ENCODE data around the gene ZNF644.

The ZNF644 gene

DNA sequence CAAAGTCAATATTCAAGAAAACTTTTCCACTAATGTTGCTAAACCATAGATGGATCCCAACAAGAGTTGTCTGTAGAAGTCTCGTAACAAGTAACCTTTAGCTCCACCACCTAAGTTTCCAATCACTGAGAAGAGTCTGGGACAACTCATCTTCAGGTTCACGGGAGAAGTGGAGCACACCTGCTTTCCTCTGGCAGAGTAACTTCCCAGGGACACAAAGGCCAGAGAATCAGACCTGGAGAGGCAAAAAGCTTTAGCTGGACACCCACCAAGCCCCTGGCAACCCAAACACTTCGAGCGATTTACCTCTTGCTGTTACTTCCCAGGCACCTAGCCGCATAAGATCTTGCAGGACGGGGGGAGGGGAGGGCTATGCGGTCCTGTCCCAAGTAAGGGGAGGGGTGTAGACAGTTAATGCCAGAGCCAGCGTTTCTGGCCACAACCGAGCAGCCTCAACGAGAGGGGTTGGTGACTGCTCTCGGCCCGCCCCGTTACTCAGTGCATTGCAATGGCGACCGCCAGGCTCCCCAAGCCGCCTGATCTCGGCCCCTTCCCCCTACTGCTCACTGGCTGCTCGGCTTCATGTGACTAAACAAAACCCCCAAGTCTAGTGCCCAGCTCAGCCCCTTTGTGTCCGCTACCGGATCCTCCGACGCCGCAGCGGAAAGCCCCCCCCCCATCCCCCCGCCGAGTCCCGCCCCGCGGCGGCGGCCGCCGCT, 709 bp downstream of the ZNF644 start:
- peak; percentile 59 to 75 (median 67) for DNase-seq

DNA sequence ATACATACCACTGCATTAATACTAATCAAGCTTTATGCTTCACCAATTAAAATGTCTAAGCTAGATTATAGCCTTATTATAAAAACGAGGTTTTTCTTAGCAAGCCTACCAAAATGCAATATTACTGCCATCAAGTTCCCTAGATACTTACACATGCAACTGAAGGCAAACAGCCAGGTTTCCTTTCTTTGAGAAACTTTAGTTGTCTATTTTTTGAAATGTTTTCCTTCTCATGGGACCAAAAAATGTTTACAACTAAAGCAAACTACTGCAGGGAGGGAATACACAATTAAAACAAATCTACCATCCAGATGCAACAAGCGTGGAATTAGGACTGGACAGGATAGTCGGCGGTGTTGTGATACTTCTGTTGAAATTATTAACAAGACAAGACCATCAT, 1.3 kb downstream of the ZNF644 start:
- DNase-seq, result no peak

DNA sequence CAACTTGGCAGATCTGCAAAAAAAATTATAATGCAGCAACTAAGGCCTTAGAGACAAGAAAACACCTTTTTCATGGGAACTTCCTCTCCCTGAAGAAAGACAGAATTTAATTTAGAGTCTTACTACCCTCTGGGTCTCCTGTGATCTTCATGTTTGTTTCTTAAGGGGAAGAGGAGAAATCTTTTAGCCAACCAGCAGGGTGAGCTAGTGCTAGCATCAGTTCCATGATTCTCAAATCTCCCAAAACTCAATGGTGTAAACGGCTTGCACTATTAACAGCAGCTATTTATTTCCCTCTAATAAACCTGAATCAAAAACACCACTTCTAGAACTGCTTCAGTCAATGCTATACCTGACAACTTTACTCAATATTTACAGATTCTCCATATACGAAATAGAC, 3.8 kb downstream of the ZNF644 start:
- DNase-seq, result no peak

DNA sequence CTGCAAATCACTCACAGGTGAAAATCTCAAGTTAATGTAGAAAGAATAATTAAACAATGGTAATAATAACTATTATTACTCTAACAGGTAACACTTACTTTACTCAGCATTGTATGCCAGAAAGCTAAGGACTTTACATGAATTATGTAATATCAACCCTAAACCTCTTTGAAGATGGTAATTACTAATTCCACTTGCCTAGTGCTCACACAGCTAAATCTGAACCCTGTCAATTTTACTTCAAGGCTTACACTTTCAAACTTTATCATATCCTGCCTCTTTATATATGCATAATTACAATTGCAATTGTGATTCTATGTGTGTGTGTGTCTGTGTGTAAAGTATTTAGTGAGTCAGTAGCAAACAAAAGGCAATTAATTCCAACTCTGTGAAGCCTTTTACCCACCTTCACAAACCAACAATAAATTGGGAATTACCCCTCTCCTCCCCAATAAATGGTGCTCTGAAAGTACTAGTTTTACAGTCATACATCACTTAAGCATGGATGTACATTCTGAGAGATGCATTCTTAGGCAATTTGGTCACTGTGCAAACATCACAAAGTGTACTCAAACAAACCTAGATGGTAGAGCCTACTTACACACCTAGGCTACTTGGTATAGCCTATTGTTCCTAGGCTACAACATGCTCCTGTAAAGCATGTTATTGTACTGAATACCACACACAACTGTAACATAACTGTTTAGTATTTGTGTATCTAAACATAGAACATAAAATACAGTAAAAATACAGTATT, 5.9 kb downstream of the ZNF644 start:
- no peak for DNase-seq

DNA sequence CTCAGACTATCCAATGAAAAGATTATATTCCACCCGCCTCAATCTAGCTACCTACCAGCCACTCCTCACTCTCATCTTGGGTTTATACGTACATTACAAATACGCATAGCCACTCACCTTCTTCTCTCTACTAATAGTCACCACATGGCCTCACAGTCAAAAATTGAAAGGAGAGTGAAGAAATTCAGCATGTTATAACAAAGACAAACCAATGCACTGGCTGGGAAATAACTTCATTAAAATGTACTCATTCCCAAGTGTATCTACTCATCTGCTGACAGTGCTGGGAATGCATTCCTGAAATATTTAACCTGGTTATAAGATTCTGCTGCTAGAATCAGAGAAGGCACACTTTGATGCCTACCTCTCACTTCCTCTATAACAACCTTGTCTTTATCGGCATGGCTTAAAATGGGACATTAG, 6.5 kb downstream of the ZNF644 start:
- DNase-seq, result no peak

DNA sequence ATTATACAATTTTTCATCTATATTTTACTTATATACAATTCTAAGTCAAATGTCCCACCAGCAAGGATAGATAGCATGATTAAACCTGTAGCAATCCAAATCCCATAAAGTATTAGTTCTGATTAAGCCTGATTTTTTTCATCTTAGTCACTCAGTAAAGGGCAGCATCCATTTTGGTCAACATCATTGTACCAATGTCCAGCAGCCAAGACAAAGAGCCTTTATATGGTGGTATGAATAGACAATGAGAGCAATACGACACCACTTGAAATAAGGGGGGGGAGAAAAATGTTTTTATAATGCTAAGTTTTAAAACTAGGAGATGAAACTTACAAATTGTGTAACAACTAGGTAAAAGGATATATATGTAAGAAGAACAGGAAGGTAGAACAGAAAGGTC, 7.4 kb downstream of the ZNF644 start:
- no peak for DNase-seq

DNA sequence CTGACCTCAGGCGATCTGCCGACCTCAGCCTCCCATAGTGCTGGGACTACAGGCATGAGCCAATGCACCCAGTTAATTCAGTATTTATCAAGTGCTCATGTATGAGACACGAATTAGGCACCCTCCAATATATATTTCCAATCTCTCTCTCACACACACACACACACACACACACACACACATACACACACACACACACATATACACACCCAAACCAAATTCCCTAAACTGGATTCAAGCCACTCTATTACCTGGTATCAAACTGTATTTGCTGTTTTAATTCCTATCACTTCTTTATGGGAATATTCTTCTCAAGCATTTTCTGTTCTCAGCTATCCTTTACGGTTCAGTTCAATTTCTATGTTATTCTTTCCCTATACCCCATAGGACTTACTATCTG, 8.5 kb downstream of the ZNF644 start:
- DNase-seq, result no peak

DNA sequence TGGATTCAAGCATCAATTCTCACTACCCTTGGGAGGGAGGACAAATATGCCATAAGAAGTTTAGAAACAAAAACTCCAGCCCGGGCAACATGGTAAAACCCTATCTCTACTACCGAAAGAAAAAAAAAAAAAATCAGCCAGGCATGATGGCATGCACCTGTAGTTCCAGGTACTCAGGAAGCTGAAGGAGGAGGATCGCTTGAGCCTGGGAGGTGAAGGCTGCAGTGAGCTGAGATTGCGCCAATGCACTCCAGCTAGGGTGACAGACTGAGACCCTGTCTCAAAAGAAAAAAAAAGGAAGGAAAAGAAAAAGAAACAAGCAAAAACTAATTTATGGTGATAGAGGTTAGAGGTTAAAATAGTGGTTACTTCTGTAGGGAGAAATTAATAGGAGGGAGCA, 9.6 kb downstream of the ZNF644 start:
- no peak for DNase-seq

DNA sequence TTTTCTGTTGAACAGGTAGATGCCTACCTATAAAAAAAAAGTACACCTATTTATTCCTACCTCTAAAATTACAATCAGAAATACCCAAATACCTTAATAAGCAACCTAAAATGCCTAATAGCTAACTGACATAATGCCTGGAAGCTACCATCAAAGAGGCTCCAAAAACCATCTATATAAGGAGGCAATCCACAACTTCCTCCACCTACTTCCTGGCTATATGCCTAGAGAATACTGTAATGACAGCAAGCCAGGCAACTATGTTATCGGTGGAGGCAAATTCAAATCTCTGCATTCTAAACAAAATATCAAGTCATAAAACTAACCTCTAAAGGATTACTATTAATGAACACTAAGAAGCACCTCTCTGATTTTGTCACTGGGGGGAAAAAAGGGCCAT, 10.1 kb downstream of the ZNF644 start:
- DNase-seq, result no peak

DNA sequence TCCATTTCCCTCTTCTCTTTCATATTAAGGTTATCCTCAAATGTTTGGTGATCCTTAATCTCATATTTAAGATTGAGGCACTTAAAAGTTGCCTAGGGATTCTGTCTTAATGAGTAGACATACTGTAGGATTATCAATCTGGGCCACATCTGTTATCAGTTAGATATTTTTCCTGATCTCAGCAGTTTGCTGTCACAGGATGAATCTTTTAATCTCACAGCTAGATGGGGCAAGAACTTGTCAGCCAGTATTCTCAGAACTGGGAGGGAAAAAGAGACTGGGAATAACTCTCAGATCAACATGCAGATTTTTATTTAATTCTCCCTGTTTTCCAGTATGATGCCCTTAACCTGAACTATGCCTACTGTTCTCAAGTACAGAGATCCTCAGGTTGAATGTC, 14.0 kb downstream of the ZNF644 start:
- DNase-seq, result no peak

DNA sequence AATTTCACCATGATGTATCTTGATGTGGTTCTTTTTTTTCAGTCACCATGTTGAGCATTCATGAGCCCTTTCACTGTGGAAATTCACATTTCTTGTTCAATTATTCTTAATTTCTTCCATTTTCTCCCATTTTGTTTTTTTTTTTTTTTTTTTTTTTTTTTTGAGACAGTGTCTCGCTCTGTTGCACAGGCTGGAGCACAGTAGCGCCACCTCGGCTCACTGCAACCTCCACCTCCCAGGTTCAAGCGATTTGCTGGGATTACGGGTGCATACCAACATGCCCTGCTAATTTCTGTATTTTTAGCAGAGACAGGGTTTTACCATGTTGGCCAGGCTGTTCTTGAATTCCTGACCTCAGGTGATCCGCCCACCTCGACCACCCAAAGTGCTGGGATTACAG, 14.7 kb downstream of the ZNF644 start:
- no peak for DNase-seq

DNA sequence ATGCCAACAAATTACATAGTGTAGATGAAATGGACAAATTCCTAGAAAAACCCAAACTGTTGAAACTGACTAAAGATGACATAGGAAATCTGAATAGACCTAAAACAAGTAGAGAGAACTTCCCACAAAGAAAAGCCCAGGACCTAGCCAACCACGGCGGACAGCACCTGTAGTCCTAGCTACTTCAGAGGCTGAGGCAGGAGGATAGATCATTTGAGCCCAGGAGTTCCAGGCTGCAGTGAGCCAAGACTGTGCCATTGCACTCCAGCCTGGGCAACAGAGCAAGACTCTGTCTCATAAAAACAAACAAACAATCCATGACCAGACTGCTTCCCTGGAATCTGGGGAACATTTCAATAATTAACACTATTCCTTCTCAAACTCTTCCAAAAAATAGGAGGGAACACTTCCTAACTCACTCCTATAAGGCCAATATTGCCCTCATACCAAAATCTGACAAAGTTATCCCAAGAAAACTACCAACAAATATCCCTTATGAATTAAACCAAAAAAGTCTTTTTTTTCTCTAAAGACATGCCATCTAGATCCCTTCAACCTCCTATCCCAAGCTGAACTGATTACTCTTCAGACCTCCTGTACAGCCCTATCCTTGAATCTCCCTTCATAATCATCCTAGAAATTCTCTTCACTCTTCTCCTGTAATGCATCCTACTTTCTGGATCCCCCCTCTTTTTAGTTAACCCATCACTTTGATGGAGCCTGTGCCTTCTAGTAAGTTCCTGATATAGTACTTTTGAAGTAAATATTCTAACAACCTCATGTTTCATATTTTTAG, 15.5 kb downstream of the ZNF644 start:
- no peak for DNase-seq

DNA sequence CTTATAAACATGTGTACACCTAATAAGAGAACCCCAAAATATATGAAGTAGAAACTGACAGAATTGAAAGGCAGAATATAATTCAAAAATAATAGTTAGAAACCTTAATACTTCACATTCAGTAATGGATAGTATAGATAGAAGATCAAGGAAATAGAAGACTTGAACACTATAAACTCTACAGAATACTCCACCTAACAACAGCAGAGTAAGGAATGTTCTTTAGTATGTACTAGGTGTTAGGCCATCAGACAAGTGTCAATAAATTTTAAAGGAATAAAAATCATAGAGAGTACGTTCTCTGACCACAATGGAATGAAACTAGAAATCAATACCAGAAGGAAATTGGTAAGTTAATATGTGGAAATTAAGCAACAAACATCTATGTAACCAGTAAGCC, 16.6 kb downstream of the ZNF644 start:
- DNase-seq, result no peak

DNA sequence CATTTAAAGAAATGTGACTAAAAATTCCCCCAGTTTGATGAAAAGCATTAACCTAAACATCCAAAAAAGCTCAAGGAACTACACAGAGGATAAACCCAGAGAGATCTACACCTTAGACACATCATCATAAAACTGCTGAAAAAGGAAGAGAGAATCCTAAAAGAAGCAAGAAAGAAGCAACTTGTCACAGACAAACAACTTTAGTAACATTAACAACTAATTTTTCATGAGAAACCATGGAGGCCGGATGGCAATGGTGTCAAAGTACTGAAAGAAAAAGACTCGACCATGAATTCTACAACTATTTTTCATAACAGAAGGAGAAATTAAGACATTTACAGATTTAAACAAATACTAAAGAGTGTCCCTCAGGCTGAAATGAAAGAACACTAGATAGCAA, 17.7 kb downstream of the ZNF644 start:
- no peak for DNase-seq

DNA sequence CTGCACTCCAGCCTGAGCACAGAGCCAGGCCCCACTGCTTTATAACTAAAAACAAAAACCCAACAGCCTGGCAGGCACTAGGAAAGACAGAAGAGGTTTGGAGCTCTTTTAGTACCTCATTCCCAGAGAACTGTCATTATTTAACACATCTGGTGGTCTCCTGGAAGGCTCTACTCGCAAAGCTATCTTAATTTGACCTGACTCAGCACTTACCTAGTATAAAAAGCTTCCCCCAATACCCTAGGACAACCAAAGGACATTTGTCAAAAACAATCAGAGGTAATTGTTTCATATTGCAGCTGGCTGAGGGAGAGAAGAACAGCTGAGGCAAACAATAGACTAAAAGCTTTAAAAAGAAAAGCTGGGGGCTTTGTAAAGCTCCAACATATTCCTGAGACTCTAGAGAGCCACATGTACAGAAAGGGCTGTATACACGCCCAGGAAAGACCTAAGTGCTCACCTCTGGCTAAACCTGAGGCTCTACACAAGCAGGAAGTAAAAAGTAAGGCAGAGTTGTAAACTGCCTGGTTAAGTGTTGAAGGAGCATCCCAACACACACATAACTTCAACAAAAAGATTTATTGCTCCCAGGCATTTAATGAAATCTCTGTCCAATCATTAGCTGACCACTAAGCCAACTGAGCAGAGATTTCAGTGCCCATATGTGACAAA, 25.0 kb downstream of the ZNF644 start:
- DNase-seq, result no peak

DNA sequence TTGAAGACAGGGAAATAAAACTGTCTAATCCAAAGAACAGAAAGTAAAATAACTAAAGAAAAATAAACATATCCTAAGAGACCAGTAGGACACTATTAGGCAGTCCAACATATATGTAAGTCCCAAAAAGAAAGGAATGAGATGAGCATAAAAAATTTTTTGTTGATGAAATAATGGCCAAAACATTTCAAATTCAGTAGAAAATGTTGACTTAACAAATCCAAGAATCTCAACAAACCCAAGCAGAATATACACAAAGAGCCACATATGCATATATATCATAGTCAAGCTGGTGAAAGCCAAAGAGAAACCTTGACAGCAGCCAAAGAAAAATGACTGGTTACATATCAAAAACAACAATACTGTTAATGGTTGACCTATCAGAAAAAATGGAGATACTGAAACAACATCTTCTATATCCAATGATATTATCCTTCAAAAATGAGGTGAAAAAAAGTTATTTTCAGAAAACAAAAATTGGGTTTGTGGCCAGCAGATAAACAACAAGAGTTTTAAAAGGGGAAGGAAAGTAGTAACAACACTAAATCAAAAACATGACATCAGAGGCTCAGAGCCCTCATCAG, 26.4 kb downstream of the ZNF644 start:
- DNase-seq, result no peak

DNA sequence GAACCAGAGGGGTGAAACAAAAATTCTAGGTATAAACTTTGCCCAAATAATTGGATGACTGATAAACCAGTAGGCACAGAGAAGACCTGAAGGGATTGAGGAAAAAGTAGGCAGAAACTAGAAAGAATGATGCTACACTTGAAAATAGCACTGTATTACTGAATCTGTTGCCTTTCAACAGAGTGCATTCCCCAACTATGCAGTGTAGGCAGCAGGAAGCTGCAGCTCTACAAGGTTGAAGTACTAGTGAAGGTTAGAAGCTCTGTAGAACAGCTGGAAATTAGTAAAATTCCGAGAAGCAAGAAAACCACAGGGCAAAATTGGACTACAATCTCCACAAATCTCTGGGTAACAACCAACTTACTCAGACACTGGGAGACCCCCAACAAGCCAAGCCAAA, 27.4 kb downstream of the ZNF644 start:
- no peak for DNase-seq

DNA sequence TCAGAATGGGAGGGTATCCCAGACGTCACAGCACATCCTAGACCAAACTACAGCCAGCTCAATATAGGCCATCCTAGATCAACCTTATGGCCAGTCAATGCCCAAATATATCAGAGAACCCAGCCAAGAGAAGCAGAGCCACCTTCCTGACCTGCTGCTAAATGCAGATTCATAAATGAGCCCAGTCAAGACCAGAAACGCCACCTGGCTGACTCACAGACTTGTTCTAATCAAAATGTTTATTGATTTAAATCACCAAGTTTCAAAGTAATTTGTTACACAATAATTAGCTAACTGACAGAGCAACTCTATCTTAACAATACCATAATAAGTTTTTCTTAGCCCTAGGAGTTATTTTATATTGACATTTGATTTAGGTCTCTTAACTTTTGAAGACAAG, 28.6 kb downstream of the ZNF644 start:
- no peak for DNase-seq

DNA sequence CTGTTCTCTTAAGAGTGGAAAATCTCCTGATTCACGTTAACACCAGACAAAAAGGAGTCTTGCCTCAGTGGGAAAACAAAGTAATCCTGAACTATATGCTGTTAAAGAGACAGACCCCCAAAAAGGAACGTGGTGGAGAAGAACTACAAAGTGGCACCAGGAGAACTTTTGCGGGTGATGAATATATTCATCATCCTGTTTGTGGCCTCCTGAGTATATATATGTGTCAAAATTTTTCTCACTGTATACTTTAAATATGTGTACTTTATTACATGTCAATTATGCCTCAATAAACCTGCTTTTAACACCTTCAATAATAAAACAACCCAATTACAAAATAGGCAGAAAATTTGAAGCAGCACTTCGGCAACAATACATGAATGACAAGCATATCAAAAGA, 31.1 kb downstream of the ZNF644 start:
- no peak for DNase-seq

DNA sequence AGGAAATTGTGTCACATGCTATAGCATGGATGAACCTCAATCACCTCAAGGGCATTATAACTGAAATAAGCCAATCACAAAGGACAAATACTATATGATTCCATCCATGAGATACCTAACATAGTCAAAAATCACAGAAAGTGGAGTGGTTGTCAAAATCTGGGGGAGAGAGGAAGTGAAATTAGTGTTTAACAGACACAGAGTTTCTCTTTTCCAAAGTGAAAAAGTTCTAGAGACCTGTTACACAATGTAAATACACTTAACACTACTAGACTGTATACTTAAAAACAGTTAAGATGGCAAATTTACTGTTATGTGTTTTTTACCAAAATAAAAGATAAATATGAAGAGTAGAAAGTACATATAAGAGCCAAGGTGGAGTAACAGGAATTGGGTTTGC, 31.8 kb downstream of the ZNF644 start:
- no peak for DNase-seq

DNA sequence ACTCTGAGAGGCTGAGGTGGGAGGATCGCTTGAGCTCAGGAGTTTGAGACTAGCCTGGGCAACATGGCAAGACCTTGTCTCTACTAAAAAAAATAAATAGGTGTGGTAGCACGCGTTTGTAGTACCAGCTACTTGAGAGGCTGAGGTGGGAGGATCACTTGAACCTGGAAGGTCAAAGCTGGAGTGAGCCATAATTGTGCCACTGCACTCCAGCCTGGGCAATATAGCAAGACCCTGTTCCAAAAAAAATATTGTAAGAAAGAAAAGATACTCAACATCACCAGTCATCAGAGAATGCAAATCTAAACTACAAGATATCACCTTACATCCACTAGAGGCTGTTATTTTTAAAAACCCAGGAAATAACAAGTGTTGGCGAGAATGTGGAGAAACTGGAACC, 32.5 kb downstream of the ZNF644 start:
- DNase-seq, result no peak

DNA sequence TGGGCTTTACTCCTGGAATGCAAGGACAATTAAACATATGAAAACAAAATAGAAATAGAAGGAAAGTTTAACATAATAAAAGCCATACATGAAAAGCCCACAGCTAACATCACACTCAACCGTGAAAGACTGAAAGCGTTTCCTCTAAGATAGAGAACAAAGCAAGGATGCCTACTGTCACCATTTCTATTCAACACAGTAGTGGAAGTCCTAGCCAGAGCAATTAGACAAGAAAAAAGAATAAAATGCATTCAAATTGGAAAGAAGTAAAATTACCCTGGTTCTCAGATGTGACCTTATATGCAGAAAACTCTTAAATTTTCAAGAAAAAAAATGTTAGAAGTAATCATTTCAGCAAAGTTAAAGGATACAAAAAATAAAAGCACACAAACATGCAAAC, 34.0 kb downstream of the ZNF644 start:
- no peak for DNase-seq

DNA sequence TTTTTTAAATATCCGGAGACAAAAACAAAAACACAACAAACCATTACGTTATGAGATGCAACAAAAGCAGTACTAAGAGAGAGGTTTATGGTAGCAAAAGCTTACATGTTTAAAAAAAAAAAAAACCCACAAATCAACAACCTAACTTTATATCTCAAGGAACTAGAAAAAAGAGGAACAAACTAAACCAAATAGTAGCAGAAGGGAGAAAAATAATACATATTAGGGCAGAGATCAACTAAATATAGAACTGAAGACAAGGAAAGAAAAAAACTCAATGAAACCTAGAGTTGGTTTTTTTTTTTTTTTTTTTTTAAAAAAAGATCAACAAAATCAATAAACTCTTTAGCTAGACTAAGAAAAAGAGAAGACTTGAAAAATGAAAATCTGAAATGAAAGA, 34.9 kb downstream of the ZNF644 start:
- DNase-seq, result no peak

Data from T-helper 1 cell (primary cell).